WTC11 (cell line): ENCODE results near the gene SDK2. TPM values are rescaled to one million over a fixed set of nuclear protein-coding genes. Genes with fewer than 3 reads are reported as not detected.

Experiments used
- ATAC-seq: fragments of 200-7000 bp; cut with Tn5 transposase; 2 replicates; pipeline ENCODE4 v1.10.0; 2021; ENCODE audit warnings: mild to moderate bottlenecking, moderate library complexity
- CTCF ChIA-PET: fragments of 300-600 bp; sonication (Branson Sonifier 250); formaldehyde crosslinking; loops from one replicate; lab custom pipeline; 2021; ENCODE audit warnings: antibody characterized with exemption; lab: Charles Lee
- POLR2A ChIA-PET: fragments of 350-600 bp; sonication (Branson Sonifier 250); formaldehyde crosslinking; loops from one replicate; lab custom pipeline; 2021; ENCODE audit warnings: antibody characterized with exemption; lab: Charles Lee
- DNase-seq: peaks from one replicate; pipeline ENCODE4 v3.0.0; 2021; ENCODE audit warnings: low spot score
- H3K27ac Mint-ChIP-seq: 2 replicates; pipeline ENCODE4 v1.8.0; 2021; ENCODE audit warnings: mixed read lengths
- H3K27me3 Mint-ChIP-seq: 2 replicates; pipeline ENCODE4 v1.8.0; 2021; ENCODE audit warnings: low read depth, mild to moderate bottlenecking, moderate library complexity, mixed read lengths
- H3K36me3 Mint-ChIP-seq: 2 replicates; pipeline ENCODE4 v1.8.0; 2021; ENCODE audit warnings: mixed read lengths
- H3K4me1 Mint-ChIP-seq: 2 replicates; pipeline ENCODE4 v1.8.0; 2022; ENCODE audit warnings: mixed read lengths
- H3K4me3 Mint-ChIP-seq: 2 replicates; pipeline ENCODE4 v1.8.0; 2021; ENCODE audit warnings: mild to moderate bottlenecking, moderate library complexity, mixed read lengths
- H3K9me3 Mint-ChIP-seq: 2 replicates; pipeline ENCODE4 v1.8.0; 2021; ENCODE audit warnings: mixed read lengths
- AR ChIP-seq: fragments of 250-450 bp; sonication (Bioruptor Pico); IDR thresholded peaks from 2 replicates; pipeline ENCODE4 v1.9.0; 2021; ENCODE audit warnings: mild to moderate bottlenecking
- CREM ChIP-seq: sonication (generic); formaldehyde crosslinking; IDR thresholded peaks from 2 replicates; pipeline ENCODE4 v1.8.1; 2022; ENCODE audit warnings: mild to moderate bottlenecking, missing genetic modification reagents, moderate library complexity
- FOXJ3 ChIP-seq: sonication (generic); formaldehyde crosslinking; IDR thresholded peaks from 2 replicates; pipeline ENCODE4 v1.9.0; 2021; ENCODE audit warnings: missing genetic modification reagents, mild to moderate bottlenecking, borderline replicate concordance
- FOXP1 ChIP-seq: sonication (generic); formaldehyde crosslinking; IDR thresholded peaks from 2 replicates; pipeline ENCODE4 v1.8.0; 2022; ENCODE audit warnings: missing genetic modification reagents, mild to moderate bottlenecking, moderate library complexity, borderline replicate concordance
- GABPB1 ChIP-seq: sonication (generic); formaldehyde crosslinking; IDR thresholded peaks from 2 replicates; pipeline ENCODE4 v1.8.1; 2023; ENCODE audit warnings: mild to moderate bottlenecking, missing genetic modification reagents
- JAZF1 ChIP-seq: fragments of 250-450 bp; sonication (Bioruptor Pico); IDR thresholded peaks from 2 replicates; pipeline ENCODE4 v1.9.0; 2021; ENCODE audit warnings: moderate library complexity, mild to moderate bottlenecking, inconsistent platforms
- NFATC4 ChIP-seq: fragments of 250-450 bp; sonication (Bioruptor Pico); IDR thresholded peaks from 2 replicates; pipeline ENCODE4 v1.9.0; 2021; ENCODE audit warnings: mild to moderate bottlenecking
- NR1H2 ChIP-seq: sonication (generic); formaldehyde crosslinking; IDR thresholded peaks from 2 replicates; pipeline ENCODE4 v1.9.0; 2021; ENCODE audit warnings: mild to moderate bottlenecking, moderate library complexity, missing genetic modification reagents
- PRDM15 ChIP-seq: sonication (generic); formaldehyde crosslinking; IDR thresholded peaks from 2 replicates; pipeline ENCODE4 v1.8.0; 2022; ENCODE audit warnings: missing genetic modification reagents
- ZNF121 ChIP-seq: sonication (generic); formaldehyde crosslinking; IDR thresholded peaks from 2 replicates; pipeline ENCODE4 v1.8.0; 2023; ENCODE audit warnings: missing genetic modification reagents
- ZNF232 ChIP-seq: sonication (generic); formaldehyde crosslinking; IDR thresholded peaks from 2 replicates; pipeline ENCODE4 v1.8.0; 2022; ENCODE audit warnings: mild to moderate bottlenecking, missing genetic modification reagents
- ZNF317 ChIP-seq: sonication (generic); formaldehyde crosslinking; IDR thresholded peaks from 2 replicates; pipeline ENCODE4 v1.8.1; 2023; ENCODE audit warnings: low read depth, mild to moderate bottlenecking, moderate library complexity, missing genetic modification reagents, borderline replicate concordance
- ZNF416 ChIP-seq: fragments of 250-450 bp; sonication (Bioruptor Pico); IDR thresholded peaks from 2 replicates; pipeline ENCODE4 v1.9.0; 2021; ENCODE audit warnings: mild to moderate bottlenecking, inconsistent platforms
- ZNF671 ChIP-seq: fragments of 250-450 bp; sonication (Bioruptor Pico); IDR thresholded peaks from 2 replicates; pipeline ENCODE4 v1.8.0; 2021; ENCODE audit warnings: mild to moderate bottlenecking
- total RNA-seq: library from RNA; stranded (reverse); gene quantifications from 3 replicates; pipeline ENCODE4 v1.2.3, GENCODE V29; 2021
- TF ChIP-seq, protein P1 (sequence below): fragments of 250-450 bp; sonication (Bioruptor Pico); IDR thresholded peaks from 2 replicates; pipeline ENCODE4 v1.8.0; 2021; ENCODE audit warnings: mild to moderate bottlenecking
- TF ChIP-seq, protein P2 (sequence below): sonication (generic); formaldehyde crosslinking; IDR thresholded peaks from 2 replicates; pipeline ENCODE4 v1.8.1; 2022; ENCODE audit warnings: mild to moderate bottlenecking, missing genetic modification reagents, moderate library complexity, borderline replicate concordance
- TF ChIP-seq, protein P3 (sequence below): sonication (generic); formaldehyde crosslinking; conservative IDR thresholded peaks from 2 replicates; pipeline ENCODE4 v1.8.1; 2022; ENCODE audit warnings: mild to moderate bottlenecking, missing genetic modification reagents

SDK2 gene
- total RNA-seq, 1 experiment from 2014 or later: 14.8 TPM

GRCh38 chr17:73394512-73395450, 249.5 kb downstream of the SDK2 start:
- ATAC-seq (no peak), DNase-seq (no peak)
- POLR2A ChIA-PET: no interaction called here
- CTCF ChIA-PET: no interaction called here
- H3K9me3 Mint-ChIP-seq: no peaks in the 10 kb centered on the region
- no peaks in the 10 kb centered on the region for H3K36me3 Mint-ChIP-seq
- no peak overlapping the region for H3K27ac Mint-ChIP-seq
- TF ChIP-seq NR1H2: no peak
- no peak for TF ChIP-seq AR
- no peak for TF ChIP-seq ZNF317 (CRISPR knock-in tag)
- no peak for TF ChIP-seq CREM (CRISPR knock-in tag)
- TF ChIP-seq GABPB1: no peak
- TF ChIP-seq, protein P1, sequence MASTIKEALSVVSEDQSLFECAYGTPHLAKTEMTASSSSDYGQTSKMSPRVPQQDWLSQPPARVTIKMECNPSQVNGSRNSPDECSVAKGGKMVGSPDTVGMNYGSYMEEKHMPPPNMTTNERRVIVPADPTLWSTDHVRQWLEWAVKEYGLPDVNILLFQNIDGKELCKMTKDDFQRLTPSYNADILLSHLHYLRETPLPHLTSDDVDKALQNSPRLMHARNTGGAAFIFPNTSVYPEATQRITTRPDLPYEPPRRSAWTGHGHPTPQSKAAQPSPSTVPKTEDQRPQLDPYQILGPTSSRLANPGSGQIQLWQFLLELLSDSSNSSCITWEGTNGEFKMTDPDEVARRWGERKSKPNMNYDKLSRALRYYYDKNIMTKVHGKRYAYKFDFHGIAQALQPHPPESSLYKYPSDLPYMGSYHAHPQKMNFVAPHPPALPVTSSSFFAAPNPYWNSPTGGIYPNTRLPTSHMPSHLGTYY (CRISPR knock-in tag): no peak
- no peak for TF ChIP-seq PRDM15
- TF ChIP-seq ZNF416: no peak
- TF ChIP-seq FOXP1 (CRISPR knock-in tag): no peak
- TF ChIP-seq, protein P2, sequence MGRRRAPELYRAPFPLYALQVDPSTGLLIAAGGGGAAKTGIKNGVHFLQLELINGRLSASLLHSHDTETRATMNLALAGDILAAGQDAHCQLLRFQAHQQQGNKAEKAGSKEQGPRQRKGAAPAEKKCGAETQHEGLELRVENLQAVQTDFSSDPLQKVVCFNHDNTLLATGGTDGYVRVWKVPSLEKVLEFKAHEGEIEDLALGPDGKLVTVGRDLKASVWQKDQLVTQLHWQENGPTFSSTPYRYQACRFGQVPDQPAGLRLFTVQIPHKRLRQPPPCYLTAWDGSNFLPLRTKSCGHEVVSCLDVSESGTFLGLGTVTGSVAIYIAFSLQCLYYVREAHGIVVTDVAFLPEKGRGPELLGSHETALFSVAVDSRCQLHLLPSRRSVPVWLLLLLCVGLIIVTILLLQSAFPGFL (CRISPR knock-in tag): no peak
- TF ChIP-seq FOXJ3: no peak
- no peak overlapping the region for H3K4me3 Mint-ChIP-seq
- no peaks in the 10 kb centered on the region for H3K4me1 Mint-ChIP-seq
- no peaks in the 10 kb centered on the region for H3K27me3 Mint-ChIP-seq

GRCh38 chr17:73393962-73394361, 250.3 kb downstream of the SDK2 start:
- ATAC-seq (no peak; the same call in 1 of the 2 replicates), DNase-seq (no peak)
- no peaks in the 10 kb centered on the region for H3K36me3 Mint-ChIP-seq
- no peaks in the 10 kb centered on the region for H3K9me3 Mint-ChIP-seq
- H3K4me3 Mint-ChIP-seq: no peak overlapping the region
- CTCF ChIA-PET: no interaction called here
- POLR2A ChIA-PET: no interaction called here
- no peaks in the 10 kb centered on the region for H3K4me1 Mint-ChIP-seq
- no peaks in the 10 kb centered on the region for H3K27me3 Mint-ChIP-seq
- TF ChIP-seq ZNF671 (CRISPR knock-in tag) (no peak), FOXP1 (CRISPR knock-in tag) (no peak), ZNF416 (no peak), ZNF232 (no peak), ZNF121 (CRISPR knock-in tag) (no peak), NFATC4 (CRISPR knock-in tag) (no peak), JAZF1 (no peak), CREM (CRISPR knock-in tag) (no peak)
- TF ChIP-seq, protein P3, sequence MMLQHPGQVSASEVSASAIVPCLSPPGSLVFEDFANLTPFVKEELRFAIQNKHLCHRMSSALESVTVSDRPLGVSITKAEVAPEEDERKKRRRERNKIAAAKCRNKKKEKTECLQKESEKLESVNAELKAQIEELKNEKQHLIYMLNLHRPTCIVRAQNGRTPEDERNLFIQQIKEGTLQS (CRISPR knock-in tag): no peak
- no peak overlapping the region for H3K27ac Mint-ChIP-seq
